ENCODE data around the gene GSTT2B.

DNA sequence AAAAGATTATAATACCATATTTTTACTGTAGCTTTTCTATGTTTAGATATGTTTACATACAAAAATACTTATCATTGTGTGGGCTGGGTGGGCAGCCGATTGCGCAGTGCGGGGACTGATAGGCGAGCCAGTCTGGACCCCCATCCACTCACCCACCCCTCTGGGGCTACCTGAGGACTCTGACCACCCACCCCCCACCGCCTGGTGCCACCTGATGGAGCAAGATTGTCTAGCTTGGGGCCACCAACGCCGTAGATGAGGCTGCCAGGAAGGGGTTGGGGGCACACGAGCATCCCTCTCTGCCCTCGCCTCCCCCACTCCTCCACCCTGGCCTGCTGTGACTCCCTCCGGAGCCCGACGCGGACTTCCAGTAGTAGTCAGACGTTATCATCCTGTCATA is 34.4 kb downstream of the GSTT2B start:
- TF ChIP-seq, protein P1, sequence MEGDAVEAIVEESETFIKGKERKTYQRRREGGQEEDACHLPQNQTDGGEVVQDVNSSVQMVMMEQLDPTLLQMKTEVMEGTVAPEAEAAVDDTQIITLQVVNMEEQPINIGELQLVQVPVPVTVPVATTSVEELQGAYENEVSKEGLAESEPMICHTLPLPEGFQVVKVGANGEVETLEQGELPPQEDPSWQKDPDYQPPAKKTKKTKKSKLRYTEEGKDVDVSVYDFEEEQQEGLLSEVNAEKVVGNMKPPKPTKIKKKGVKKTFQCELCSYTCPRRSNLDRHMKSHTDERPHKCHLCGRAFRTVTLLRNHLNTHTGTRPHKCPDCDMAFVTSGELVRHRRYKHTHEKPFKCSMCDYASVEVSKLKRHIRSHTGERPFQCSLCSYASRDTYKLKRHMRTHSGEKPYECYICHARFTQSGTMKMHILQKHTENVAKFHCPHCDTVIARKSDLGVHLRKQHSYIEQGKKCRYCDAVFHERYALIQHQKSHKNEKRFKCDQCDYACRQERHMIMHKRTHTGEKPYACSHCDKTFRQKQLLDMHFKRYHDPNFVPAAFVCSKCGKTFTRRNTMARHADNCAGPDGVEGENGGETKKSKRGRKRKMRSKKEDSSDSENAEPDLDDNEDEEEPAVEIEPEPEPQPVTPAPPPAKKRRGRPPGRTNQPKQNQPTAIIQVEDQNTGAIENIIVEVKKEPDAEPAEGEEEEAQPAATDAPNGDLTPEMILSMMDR (IDR thresholded peaks at IDR 0.05), result no peak
- no peak for TF ChIP-seq EZH2 (IDR thresholded peaks at IDR 0.05; ENCODE audit: borderline replicate concordance, insufficient read depth, low read depth, low read length, poor library complexity, severe bottlenecking)

All from B cell (primary cell).